WI38 (cell line): ENCODE results near the gene GALNT2.

Source experiments
- H3K4me3 ChIP-seq: 2 replicates; pipeline ENCODE4 v1.5.1; 2011; ENCODE audit warnings: low read depth, mild to moderate bottlenecking, control low read depth, low read length
- CTCF ChIP-seq: IDR thresholded peaks from 2 replicates; pipeline ENCODE4 v1.5.1; 2012; ENCODE audit warnings: low read depth, mild to moderate bottlenecking, control low read depth, low read length

Gene GALNT2

GRCh38 chr1:230125640-230126528, 58.8 kb downstream of the GALNT2 start:
- H3K4me3 ChIP-seq, result no peak overlapping the region
- TF ChIP-seq CTCF, result no peak

GRCh38 chr1:230126529-230127104, 59.6 kb downstream of the GALNT2 start:
- no peak for TF ChIP-seq CTCF
- H3K4me3 ChIP-seq, result no peak overlapping the region

- no peak overlapping the region for H3K4me3 ChIP-seq
- TF ChIP-seq CTCF, result no peak
Measured at GRCh38 chr1:230127105-230128054, 60.3 kb downstream of the GALNT2 start.

GRCh38 chr1:230128569-230129285, 61.7 kb downstream of the GALNT2 start:
- no peak for TF ChIP-seq CTCF
- no peak overlapping the region for H3K4me3 ChIP-seq

- TF ChIP-seq CTCF, result no peak
- no peak overlapping the region for H3K4me3 ChIP-seq
Measured at GRCh38 chr1:230129341-230129740, 62.3 kb downstream of the GALNT2 start.

GRCh38 chr1:230130172-230130944, 63.3 kb downstream of the GALNT2 start:
- no peak for TF ChIP-seq CTCF
- no peak overlapping the region for H3K4me3 ChIP-seq
